A673 (cell line): ENCODE data around the gene AP4S1.

Experiments
- EZH2 ChIP-seq: fragments of 200-600 bp; sonication (generic); IDR thresholded peaks from 2 replicates; pipeline ENCODE4 v1.6.1; 2017; ENCODE audit warnings: borderline replicate concordance, low read depth, mild to moderate bottlenecking, mixed read lengths, antibody characterized with exemption, low read length; ENCODE audit not compliant: poor library complexity, severe bottlenecking
- TF ChIP-seq, protein P1 (sequence below): fragments of 300-800, 200-600 bp; sonication (generic); conservative IDR thresholded peaks from 2 replicates; pipeline ENCODE4 v1.5.1; 2017; ENCODE audit warnings: low read depth, mild to moderate bottlenecking, antibody characterized with exemption, low read length, moderate library complexity, mixed read lengths

DNA sequence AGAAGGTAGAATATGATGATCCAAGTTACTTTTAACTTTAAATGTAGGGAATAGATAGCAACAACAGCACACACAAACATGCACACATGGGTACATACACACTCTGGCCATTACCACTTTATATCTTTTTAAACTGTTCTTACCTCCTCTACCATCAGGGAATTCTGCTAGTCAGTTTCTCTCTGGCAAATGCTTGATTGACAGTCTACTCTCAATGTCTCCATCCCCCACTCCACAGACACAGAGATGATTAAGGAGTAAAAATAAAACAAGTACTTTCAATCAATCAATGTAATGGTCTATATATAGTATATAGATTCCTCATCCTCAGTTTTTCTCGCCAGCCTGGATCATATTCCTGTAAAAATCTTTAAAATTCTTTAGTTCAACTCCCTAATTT, 16.9 kb downstream of the AP4S1 start:
- TF ChIP-seq, protein P1, sequence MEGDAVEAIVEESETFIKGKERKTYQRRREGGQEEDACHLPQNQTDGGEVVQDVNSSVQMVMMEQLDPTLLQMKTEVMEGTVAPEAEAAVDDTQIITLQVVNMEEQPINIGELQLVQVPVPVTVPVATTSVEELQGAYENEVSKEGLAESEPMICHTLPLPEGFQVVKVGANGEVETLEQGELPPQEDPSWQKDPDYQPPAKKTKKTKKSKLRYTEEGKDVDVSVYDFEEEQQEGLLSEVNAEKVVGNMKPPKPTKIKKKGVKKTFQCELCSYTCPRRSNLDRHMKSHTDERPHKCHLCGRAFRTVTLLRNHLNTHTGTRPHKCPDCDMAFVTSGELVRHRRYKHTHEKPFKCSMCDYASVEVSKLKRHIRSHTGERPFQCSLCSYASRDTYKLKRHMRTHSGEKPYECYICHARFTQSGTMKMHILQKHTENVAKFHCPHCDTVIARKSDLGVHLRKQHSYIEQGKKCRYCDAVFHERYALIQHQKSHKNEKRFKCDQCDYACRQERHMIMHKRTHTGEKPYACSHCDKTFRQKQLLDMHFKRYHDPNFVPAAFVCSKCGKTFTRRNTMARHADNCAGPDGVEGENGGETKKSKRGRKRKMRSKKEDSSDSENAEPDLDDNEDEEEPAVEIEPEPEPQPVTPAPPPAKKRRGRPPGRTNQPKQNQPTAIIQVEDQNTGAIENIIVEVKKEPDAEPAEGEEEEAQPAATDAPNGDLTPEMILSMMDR: no peak
- no peak for TF ChIP-seq EZH2
